ENCODE data around the gene JAKMIP1. TPM values are rescaled to one million over a fixed set of nuclear protein-coding genes. Genes with fewer than 3 reads are reported as not detected.

Gene JAKMIP1
- total RNA-seq, 1 donor from 2014 or later: 0.05 TPM

GRCh38 chr4:6201580-6202091, 1.3 kb upstream of the JAKMIP1 start:
- no peak for DNase-seq (ENCODE audit: low read depth)

DNA sequence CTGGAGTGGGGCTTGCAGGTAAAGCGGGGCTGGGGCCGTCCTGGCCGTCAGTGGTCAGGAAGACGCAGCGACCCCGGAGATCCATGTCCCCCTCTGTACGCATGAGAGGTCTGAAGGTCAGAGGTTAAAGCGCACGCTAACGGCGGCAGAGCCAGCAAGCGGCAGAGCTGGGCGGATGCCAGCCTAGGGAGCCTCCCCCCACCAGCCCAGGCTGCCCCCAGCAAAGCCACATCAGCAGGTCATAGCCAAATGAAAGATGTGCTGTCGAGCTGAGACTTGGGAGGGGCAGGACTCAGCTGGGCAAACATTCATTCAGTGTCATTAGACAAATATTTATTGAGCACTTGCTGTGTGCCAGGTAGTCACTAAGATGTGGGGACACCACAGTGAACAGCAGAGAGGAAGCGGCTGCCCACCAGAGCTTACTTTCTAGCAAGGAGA, 593 bp upstream of the JAKMIP1 start:
- no peak for DNase-seq (ENCODE audit: low read depth)

DNA sequence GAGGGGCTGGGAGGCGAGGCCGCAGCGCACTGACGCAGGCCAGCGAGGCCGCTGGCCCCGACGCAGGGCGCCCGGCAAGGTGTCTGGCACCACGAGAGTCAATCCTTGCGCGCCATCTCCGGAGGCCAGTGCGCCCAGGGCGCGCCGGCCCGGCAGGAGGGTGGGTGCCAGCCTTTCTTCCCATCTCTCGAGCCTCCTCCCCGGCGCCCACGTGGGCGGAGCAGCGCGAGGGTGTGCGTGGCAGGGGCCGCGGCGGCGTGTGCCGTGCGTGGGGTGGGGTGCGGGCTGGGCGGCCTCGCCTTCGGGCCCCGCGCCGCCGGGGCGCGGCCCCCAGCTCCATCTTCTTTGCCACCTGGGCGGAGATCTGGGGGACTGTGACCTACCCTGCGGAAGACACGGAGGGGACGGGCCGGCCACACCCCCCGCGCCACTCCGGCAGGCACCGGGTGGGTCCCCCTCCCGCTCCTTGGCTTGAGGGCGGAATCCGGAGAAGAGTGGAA, 877 bp downstream of the JAKMIP1 start:
- no peak for DNase-seq (ENCODE audit: low read depth)

DNA sequence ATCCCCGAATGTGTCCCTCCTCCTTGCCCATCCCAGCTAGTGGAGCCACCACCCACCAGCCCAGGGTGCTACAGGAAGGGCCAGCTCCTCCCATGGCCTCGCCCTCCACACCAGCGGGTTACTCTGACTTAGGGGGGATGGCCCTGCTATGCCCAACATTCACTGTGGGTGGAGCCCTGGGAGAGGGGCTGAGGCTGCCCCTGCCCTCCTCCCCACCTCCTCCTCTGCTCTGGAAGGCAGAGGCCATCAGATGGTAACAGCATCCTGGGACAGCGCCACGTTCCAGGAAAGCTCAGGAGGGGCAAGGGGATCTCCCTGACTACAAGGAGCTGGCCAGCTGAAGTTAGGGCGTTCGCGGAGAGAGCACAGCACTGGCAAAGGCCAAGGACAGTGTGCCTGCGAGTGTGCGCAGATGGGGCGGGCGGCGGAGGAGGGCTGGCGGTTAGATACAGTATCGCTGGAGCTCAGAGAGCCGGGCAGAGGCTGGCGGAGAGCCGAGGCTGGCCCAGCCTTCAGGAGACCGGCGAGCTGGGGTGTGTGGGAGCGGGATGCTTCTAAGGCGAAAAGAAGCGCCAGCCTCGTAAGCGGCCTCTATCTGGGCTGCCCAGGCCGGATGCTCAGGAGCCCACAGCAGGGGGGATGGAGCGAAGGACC, 1.5 kb downstream of the JAKMIP1 start:
- DNase-seq (ENCODE audit: low read depth): no peak

GRCh38 chr4:6198278-6198677, 2.1 kb downstream of the JAKMIP1 start:
- no peak for DNase-seq (ENCODE audit: low read depth)

DNA sequence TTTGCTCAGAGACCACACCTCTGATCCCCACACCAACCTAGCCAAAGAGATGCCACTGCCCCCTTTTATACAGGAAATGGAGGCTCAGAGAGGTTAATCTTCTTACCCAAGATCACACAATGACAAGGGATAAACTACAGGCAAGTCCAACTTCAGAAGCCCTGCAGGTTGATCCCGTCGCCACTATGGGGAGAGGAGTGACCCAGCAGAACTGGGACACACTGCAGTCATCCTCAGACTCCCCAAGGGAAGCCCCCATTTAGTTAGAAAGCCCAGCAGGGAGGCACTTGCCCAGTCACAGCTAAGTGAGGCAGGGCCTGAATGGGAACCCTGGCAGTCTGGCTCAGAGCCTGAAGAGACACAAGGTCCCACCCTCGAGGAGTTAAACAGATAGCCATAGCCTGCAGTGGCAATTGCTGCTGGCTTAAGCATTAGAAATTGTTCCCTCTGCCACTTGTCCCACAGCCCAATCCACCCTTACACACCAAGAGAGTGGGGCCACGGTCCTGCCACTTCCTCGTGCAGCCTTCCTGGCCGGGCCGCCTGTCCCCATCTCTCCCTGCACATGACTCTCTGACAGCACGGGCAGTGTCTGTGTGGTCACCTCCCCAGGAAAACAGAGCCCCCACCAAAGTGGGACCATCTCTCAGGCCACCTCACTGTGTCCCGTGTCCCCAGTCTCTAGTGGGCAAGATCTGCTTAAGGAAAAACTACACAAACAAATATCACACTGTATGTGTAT, 2.7 kb downstream of the JAKMIP1 start:
- no peak for DNase-seq (ENCODE audit: low read depth)

- DNase-seq (ENCODE audit: low read depth): no peak
Observed at GRCh38 chr4:6196871-6197270, 3.5 kb downstream of the JAKMIP1 start.

DNA sequence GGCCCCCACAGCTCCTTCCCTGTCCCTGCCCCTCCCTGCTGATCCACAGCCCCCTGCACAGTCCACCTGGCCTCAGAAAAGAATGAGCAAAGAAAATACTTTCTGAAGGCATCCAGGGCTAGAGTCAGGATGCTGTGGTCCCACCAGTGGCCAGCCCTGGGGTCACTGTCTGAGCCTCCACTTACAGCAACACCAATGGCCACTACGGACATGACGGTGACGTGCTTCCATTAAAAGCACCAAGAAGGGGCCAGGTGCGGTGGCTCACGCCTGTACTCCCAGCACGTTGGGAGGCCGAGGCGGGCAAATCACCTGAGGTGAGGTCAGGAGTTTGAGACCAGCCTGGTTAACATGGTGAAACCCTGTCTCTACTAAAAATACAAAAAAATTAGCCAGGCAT, 4.0 kb downstream of the JAKMIP1 start:
- no peak for DNase-seq (ENCODE audit: low read depth)

DNA sequence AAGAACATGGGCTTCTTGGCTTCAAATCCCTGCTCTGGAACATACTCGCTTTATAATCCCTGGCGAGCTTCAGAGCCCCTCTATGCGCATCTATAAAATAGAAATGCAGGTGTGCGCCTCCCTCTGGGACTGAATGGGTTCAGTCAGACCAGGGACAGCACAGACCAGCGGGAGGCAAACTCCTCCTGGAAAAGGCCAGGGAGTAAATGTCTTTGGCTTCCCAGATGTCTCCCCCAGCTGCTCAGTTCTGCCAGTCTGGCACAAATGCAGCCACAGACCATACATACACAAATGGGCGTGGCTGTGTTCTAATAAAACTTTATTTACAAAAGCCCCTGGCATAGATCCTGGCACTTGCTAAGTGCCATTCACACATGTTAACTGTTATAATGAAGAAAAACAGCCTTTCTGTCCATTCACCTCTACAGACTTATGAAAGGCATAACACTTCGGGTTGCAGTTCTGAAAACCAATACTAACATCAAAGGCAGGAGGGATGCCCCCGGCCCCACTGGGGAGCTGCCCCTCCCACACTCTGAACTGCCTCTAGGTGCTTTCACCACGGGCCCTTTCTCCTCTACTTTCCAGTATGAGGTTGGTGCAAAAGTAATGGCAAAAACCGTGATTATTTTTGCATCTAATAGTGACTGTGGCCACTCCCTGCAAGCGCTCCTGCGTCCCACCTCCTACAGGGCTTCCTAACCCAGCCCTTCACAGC, 4.6 kb downstream of the JAKMIP1 start:
- DNase-seq (ENCODE audit: low read depth): no peak

DNA sequence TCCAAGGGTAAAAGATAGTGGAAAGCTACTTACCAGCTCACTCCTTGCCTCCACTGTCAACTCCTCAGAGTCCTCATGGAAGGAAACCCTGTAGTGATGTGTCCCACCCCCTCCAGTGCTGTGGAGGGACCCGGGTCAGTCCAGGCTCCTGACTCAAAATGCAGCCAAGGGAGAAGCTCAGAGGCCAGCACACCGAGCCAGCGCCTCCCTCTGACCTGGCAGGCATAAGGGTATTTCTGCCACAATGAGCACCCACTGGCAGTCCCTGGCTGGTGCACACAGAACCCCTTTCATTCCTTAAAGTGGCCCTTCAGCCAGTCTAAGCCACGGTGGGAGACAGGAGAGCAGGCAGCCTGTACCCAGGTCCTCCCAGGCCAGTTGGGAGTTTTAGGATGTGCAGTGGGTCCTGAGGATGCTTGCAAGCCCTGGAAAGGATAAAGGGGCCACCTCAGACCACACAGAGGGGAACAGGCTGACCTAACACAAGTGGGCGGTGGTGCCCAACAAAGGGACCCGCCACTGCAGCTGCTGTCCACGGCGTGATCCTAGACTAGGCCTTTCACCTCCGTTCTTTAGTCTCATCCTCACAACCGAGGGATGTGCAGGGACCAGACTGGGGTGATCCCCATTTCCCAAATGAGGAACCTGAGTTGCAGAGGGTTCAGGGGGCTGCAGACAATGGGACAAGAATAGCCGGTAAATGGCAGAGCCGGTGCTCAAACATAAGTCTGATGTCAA, 5.7 kb downstream of the JAKMIP1 start:
- DNase-seq (ENCODE audit: low read depth): no peak

GRCh38 chr4:6193399-6193798, 7.0 kb downstream of the JAKMIP1 start:
- DNase-seq (ENCODE audit: low read depth): no peak

DNA sequence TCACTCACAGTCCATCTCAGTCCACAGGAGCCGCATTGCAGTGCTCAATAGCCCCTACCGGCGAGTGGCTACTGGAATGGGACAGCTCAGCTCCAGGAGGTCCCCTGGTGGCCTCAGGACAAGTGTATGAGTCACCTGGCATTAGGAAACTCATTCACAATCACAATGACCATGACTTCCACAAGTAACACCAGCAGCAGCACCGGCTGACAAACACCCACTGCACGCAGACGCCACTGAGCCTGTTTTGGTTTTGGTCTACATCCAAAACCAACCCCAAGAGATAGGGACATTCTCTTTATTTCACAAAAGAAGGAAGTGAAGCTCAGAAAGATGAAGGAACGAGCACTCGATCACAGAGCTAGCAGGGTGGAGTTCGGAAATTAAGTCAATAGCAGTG, 8.1 kb downstream of the JAKMIP1 start:
- no peak for DNase-seq (ENCODE audit: low read depth)

GRCh38 chr4:6191448-6192130, 8.8 kb downstream of the JAKMIP1 start:
- no peak for DNase-seq (ENCODE audit: low read depth)

GRCh38 chr4:6190486-6190885, 9.9 kb downstream of the JAKMIP1 start:
- no peak for DNase-seq (ENCODE audit: low read depth)

- DNase-seq (ENCODE audit: low read depth): no peak
Observed at GRCh38 chr4:6189511-6189910, 10.8 kb downstream of the JAKMIP1 start.

GRCh38 chr4:6188687-6189305, 11.6 kb downstream of the JAKMIP1 start:
- DNase-seq (ENCODE audit: low read depth): no peak

- DNase-seq (ENCODE audit: low read depth): no peak
Observed at GRCh38 chr4:6184169-6184568, 16.2 kb downstream of the JAKMIP1 start.

- DNase-seq (ENCODE audit: low read depth): no peak
Observed at GRCh38 chr4:6183740-6184139, 16.6 kb downstream of the JAKMIP1 start.

DNA sequence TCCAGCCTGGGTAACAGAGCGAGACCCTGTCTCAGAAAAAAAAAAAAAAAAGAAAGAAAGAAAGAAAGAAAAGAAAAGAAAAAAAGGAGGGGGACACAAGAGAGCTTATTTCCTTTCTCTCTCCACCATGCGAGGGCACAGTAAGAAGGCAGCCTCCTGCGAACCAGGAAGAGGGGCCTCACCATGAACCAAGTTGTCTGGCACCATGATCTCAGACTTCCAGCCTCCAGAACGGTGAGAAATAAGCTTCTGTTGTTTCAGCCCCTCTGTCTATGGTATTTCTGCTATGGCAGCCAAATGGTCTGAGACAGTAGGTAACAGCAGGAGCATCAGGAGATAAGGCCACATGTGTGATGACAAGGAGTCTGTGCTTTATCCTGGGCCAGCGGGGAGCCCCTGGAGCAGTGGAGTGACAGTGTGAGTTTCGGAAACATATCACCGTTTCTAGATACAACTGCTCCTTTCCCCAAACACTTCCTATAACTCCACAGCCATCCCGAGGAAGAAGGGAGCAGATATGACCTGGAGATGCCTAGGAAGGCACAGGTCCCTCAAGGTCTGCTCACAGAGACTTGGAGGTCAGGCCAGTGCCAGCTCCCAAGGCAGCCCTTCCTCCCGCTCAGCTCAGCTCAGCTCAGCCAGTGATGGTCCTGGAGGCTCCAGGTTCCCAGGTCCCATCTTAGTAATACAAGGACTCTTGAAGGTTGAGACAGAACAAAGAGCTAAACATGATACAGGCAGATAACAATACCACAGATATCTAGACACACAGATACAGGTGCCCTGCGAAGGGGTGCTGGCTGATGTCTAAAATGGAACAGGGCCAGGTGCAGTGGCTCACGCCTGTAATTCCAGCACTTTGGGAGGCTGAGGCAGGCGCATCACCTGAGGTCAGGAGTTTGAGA, 17.7 kb downstream of the JAKMIP1 start:
- no peak for DNase-seq (ENCODE audit: low read depth)

All from renal cortical epithelial cell (primary cell).